ENCODE measurements around the gene OLFML2B.

Gene OLFML2B

GRCh38 chr1:161940866-161941591 is 82.6 kb downstream of the OLFML2B start:
- no peak for DNase-seq

GRCh38 chr1:161936786-161937185 is 86.9 kb downstream of the OLFML2B start:
- no peak for DNase-seq

- DNase-seq, result peak; percentile 12
These were observed 88.4 kb downstream of the OLFML2B start for GRCh38 chr1:161935264-161935663.

DNA sequence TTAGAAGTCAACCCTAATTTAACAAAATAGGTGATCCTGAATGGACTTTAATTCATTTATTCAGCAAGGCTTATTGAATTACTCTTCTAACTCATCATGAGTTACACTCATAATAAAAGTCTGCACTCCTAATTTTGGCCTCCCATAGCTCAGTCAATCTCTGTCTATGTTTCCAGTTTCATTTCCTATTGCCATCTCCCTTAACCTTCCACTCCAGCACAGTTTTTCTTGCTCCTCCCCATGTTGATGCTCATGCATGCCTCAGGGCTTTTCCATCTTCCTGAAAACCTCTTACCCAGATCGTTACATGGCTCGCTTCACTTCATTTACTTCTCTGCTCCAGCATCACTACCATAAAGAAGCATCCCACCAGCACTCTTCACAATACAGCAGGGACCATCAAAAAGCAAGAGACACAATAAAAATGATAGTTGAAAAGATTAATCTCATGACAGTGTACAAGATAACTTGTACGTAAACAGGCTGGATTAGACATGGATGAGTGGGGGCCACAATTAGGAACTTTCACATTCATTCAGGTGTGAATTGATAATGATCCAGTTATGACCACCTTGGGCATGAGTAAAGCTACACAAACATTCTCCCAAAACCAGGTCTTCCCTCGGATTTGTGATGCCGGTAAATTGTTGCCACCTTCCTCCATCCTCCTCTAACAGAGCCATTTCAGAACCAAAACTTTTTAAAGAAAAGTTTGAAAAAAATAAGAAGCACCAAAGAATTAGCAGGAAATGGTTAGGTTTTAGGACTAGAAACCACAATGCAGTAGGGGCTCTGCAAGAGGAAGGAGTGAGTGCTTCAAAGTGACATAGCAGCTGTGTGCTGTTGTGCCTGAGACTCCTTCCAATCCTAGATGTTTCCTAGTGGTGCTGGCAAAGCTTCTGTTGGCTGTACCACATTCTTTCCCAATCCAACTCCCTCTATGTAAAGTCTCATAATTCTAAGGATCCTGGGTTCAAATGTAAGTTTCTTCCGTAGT is 89.8 kb downstream of the OLFML2B start:
- DNase-seq, result no peak
